Measurements from ENCODE around the gene ACAA2.
"Not testable (repeated sequence)": the region's sequence is repeated elsewhere in the genome, so short reads cannot be mapped to it uniquely, and the experiment has no call there.

Gene ACAA2

DNA sequence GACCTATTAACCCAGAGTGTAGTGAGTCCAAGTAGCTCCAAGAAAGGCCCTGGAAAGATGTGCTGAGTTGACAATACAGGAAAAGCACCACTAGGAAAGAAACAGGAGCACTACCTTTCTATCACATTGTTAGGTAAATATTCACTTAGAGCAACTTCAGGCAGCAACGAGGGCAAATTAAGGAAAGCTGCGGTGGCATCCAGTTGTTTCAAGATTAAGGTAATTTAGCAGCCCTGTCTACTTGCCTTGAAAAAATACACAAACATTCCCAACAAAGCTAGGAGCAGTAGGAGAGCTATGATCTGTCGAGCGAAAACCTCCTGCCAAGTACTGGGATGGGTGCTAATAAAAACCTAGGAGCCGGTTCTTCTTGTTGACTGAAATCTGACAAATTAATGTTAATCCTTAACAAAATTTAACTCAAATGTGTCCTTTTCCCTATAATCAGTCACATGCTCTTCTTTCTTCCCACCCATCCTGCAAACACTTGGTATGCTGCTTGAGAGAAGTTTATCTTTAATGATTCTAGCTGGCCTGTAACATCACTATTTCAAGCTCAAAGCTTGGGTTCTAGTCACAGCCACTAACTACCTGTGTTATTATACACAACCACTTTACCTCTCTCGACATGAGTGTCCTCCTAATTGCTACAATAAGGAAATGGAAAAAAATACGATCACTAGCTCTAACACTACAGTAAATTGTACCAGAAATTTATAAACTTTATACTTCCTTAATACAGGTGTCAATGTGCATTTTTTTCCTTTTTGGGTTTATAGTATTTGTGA lies 2.0 kb downstream of the ACAA2 start:
- no peak for DNase-seq

DNA sequence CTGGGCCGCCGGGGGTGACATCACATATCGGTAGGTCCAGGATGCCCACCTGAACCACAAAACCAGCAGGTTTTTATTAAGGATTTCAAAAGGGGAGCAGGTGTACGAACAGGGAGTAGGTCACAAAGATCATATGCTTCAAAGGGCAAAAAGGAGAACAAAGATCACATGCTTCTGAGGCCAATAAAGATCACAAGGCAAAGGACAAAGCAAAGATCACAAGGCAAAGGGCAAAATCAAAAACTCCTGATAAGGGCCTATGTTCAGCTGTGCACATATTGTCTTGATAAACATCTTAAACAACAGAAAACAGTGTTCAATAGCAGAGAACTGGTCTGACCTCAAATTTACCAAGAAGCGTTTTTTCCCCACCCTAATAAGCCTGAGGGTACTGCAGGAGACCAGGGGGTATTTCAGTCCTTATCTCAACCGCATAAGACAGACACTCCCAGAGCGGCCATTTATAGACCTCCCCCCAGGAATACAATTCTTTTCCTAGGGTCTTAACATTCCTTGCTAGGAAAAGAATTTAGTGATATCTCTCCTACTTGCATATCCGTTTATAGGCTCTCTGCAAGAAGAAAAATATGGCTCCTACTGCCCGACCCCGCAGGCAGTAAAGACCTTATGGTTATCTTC lies 4.7 kb downstream of the ACAA2 start:
- not testable (repeated sequence) for DNase-seq

DNA sequence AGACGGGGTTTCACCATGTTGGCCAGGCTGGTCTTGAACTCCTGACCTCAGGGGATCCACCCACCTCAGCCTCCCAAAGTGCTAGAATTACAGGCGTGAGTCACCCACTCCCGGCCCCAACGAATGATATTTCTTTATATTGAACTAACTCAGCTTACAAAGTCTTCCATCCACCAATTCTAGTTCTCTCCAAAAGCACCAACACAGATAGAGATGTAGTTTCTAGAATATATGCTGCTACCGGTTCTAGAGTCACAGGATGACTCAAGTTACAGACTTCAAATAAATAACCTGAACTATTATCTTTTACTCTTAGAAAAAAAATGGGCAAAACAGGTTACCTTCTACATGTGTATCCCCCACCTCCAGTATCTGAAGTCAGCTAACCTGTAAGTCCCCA lies 9.2 kb downstream of the ACAA2 start:
- no peak for DNase-seq

DNA sequence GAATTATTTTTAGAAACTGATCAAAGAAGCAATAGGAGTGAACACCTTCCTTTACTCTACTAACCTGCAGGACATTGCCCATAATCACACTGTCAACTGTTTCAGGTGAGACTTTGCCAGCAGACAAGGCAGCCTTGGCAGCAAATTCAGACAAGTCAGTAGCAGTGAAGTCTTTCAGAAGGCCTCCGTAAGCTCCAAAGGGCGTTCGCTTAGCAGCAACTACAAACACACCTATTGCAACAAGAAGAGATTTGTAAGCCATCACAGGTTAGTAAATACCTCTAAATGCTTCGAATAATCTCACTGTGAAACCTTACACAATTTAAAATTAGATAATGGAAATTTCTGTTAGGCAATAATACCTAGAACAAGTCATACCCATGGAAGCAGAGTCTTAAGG lies 10.7 kb downstream of the ACAA2 start:
- DNase-seq = no peak

DNA sequence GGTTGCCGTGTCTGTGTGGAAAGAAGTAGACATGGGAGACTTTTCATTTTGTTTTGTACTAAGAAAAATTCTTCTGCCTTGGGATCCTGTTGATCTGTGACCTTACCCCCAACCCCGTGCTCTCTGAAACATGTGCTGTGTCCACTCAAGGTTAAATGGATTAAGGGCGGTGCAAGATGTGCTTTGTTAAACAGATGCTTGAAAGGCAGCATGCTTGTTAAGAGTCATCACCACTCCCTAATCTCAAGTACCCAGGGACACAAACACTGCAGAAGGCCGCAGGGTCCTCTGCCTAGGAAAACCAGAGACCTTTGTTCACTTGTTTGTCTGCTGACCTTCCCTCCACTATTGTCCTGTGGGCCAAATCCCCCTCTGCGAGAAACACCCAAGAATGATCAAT lies 12.8 kb downstream of the ACAA2 start:
- not testable (repeated sequence) for DNase-seq

DNA sequence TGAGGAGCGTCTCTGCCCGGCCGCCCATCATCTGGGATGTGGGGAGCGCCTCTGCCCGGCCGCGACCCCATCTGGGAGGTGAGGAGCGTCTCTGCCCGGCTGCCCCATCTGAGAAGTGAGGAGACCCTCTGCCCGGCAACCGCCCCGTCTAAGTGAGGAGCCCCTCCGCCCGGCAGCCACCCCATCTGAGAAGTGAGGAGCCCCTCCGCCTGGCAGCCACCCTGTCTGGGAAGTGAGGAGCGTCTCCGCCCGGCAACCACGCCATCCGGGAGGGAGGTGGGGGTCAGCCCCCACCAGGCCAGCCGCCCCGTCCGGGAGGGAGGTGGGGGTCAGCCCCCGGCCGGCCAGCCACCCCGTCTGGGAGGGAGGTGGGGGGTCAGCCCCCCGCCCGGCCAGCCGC lies 13.5 kb downstream of the ACAA2 start:
- not testable (repeated sequence) for DNase-seq

DNA sequence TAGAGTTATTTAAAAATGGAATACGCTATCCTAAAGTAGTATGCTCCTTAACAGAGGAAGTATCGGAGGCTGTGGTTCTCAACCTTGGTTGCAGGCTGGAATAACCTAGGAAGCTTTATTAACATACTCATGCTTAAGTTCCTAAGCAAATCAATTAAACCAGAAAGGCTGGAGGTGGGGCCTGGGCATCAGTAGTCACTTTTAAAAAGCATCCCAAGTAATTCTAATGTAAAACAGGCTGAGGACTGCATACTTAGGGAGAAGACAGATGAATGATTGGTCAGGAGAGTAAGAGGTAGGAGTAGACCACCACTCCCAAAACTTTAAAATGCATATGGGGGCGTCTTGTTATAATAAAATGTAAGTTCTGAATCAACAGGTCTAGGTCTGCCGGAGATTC lies 15.3 kb downstream of the ACAA2 start:
- DNase-seq = no peak

DNA sequence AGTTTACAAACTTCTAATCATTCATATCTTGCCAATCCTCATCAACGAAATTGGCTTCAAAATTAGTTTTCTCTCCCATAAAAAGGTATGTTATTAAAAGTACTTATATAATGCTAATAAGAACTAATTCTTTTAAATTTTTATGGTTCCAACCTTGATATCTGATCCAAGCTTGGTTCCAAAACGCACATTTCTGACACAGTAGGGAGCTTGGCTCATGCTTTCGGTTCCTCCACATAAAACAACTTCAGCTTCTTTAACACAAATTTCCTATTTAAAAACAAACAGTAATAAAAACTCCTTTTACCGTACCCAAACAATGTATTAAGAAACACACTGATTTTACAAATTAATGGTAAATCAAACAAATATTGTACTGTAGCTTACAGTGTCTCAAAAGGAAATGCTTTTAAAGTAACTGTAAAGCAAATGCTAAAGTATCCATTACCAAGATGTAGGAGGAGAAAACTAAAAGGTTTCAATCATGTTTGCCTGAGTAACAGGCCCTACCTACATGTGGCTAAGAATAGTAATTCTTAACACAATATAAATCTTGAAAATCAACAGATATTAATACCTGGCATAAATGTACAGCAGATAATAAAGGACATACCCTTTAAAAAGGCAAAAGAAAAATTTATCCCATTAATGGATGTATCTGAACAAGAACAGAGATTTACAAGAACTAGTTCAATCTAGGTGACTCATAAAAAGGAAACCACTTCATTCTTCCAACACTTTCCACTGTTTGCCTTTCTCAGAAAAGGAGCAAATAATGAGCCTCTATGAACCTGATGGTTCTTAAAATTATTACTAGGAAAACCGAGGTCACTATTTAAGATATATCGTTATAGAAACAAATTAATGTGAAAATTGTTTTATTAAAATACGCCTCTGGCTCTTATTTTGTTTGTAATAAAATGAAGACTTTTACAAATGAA lies 17.5 kb downstream of the ACAA2 start:
- no peak for DNase-seq

DNA sequence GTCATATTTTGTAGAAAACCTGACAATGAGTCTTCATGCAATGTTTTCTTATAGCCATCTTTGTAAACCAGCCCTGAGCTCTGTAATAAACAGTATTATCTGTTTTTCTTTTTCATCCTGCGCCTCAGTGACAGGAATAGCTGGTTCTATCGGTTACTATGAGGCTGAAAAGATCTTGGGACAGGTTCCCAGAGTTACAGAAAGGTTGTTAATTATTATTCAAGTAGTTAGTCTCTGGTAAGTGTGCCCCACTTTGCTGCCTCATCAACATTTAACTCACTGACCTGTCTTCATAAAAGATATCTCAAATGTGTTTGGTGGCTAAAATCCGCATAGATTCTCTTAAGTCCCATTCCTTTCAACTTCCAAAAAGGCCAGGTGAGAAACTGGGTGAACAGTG lies 18.6 kb downstream of the ACAA2 start:
- no peak for DNase-seq

DNA sequence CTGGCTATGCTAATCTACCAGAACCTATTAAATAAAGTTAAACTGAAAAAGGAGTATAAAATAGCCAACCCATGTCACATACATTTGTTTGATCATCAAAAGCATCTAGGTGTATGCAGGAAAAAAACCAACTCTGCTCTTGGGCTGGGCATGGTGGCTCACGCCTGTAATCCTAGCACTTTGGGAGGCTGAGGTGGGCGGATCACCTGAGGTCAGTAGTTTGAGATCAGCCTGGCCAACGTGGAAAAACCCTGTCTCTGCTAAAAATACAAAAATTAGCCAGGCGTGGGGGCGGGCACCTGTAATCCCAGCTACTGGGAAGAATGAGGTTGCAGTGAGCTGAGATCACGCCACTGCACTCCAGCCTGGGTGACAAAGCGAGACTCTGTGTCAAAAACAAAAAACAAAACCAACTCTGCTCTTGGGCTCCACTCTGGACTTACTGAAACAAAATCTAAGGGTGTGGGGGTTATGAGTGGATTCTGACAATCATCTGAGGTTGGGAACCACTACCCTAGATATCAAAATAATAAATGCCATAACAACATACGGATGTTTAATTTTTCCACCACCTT lies 23.7 kb downstream of the ACAA2 start:
- not testable (repeated sequence) for DNase-seq

DNA sequence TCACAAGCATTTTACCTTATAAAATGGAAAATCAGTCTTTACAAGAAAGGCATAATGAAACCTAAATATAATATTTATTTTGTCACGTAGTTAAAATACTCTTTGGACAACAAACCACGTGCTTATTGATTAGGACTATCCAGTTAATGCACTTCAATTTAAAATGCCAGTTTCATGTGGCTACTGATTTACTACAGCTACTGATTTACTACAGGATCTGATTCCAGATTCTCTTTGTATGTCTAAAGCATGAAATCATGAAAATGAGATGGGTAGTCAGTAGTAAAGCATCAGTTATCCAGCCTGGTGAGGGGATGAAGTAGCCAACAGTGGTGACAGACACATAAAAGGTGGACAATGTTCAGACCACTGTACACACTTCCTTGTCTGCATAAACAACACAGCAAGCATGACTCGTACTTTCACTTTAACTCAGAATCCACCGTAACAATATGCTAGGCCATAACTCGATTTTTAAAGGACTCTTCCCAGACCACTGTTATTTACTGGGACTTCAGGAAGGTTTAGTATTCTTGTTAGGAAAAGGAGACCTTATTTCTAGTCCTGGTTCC lies 24.9 kb downstream of the ACAA2 start:
- no peak for DNase-seq

DNA sequence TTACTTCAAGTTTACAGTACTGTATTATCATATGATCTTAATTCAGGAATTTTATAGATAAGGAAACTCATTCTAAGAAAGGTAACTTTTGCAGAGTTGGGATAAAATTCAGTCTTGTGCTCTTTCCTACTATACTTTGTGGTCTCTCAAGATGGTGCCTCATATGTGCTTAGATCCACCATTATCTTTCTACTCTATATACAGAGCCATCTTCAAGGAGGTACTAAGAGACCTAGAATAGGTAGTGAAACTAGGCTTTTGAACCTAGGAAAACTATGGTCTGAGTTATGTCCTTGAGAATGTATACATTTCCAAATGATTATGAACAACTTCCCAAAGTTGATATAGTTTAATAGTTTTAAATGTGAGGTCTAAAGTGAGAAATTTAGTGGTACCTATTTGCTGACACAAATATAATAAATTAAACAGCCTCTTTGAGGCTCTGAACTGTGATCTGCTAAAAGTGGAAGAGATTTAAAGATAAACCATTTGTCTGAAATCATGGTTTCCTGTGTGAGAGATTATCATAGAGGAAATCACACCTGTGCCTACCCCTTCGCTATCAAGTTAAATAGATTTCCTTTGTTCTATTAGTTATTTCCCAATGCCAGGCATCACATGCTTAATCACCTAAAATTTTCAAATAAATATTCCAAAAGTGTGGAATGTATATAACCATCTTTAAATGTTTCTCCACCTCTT lies 27.2 kb downstream of the ACAA2 start:
- no peak for DNase-seq

DNA sequence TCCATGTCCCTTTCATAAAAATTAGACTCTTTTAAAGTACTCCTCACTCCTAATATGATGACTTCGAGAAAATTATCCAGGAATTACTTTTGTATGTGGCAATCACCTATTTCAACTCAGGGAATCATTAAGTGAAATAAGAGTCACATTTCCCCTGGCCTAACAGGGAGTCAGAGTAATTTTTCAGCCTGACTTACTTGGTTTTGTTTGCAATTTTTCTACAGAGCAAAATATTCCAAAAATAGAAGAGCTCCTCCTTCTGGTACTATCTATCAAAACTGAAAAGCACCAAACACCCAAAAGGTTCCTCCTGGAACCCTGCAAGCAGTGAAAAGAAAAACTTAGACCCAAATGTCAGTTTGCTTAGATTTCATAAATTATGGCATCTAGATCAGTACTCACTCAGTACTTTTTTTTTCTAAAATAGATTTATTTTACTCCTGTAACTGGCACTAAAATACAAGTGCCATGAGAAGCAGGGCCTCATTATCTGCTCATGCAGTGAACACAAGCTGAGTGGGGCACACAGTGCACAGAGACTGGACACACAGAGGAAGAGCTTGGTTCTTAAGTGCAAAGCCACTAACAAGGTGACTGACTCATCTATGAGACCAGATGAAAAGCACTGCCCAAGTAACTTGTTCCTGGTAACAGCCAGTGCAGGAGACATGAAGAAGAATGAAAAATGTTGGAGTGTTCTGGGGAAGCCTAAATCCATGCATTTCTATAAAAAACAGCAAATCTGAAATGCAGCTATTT lies 28.7 kb downstream of the ACAA2 start:
- DNase-seq = no peak

DNA sequence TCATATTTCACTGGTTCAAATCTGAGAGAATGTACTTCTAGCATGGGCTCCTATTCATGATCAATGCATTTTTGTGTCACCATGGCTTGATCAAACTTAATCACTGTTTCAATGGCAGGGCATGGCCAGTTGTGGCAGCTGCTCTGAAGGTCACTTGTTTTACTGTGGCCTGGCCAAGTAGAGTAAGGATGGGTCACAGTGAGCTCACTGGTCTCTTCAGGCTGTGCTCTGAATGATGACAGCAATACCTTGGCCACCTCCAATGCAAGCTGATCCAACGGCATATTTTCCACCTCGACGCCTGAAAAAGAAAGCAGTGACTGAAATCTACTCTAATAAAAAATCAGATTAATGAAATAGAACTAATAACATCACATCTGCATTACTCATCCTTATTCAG lies 29.7 kb downstream of the ACAA2 start:
- DNase-seq = not testable (repeated sequence)

DNA sequence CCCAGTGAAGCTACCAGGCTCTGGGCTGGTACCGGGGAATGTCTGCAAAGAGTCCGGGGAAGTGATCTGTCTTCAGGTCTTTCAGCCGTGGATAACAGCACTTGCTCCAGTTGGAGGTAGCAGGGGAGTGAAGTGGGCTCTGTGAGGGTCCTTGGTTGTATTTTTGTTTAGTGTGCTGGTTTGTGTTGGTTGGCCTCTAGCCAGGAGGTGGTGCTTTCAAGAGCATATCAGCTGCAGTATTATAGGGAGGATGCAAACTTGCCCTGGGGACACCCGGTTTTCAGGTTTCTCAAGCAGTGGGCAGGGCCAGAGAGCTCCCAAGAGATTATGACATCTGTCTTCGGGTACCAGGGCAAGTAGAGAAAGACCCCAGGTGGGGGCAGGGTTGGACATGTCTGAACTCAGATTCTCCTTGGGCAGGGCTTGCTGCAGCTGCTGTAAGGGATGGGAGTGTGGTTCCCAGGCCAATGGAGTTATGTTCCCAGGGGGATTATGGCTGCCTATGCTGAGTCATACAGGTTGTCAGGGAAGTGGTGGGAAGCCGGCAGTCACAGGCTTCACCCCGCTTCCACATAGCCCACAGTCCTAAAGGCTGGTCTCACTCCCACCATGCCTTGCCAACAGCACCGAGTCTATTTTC lies 34.4 kb downstream of the ACAA2 start:
- DNase-seq = no peak

DNA sequence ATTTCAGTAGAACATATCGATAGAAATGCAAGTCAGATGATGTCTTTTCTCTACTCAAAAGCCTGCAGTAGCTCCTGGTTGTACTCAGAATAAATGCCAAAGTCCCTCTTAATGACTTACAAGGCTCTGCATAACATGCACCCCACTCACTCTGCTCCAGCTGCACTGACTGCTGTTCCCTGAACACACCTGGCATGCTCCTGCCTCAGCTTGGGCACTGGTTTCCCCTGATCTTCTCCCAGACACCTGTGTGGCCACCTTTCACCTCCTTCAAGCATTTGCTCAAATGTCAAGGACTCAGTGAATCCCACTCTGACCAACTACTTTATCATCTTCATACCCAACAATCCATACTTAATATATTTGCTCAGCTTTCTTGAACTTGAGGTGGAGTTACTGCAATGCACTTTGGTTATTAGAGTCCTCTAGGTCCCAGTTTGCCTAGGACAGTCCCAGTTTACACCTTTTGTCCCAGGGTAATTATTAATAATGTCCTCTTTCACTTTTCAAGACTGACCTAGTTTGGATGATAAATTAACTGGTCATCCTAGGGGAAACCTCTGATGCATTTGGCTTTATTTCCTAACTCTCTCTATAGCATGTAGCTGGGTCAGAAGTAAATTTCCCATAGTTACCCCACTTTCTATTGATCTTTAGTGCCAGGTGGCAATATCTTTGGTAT lies 44.1 kb downstream of the ACAA2 start:
- DNase-seq = no peak

DNA sequence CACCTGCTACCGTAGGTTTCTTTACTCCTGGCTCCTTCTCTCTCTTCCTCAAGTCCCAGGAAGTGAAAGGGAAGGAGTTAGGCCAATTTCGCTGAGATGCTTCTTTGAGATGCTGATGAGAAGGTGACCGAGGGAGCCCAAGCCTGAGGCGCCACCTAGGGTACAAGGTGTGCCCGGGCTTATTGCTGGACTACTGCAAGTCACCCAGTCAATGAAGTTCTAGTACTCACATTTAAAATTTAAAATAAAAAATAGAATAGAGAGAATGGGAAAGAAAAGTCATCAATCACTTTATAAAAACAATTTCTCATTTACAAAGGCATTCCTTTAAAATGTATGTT lies 45.3 kb downstream of the ACAA2 start:
- DNase-seq = peak in 1 of 2 experiments; percentile 29

DNA sequence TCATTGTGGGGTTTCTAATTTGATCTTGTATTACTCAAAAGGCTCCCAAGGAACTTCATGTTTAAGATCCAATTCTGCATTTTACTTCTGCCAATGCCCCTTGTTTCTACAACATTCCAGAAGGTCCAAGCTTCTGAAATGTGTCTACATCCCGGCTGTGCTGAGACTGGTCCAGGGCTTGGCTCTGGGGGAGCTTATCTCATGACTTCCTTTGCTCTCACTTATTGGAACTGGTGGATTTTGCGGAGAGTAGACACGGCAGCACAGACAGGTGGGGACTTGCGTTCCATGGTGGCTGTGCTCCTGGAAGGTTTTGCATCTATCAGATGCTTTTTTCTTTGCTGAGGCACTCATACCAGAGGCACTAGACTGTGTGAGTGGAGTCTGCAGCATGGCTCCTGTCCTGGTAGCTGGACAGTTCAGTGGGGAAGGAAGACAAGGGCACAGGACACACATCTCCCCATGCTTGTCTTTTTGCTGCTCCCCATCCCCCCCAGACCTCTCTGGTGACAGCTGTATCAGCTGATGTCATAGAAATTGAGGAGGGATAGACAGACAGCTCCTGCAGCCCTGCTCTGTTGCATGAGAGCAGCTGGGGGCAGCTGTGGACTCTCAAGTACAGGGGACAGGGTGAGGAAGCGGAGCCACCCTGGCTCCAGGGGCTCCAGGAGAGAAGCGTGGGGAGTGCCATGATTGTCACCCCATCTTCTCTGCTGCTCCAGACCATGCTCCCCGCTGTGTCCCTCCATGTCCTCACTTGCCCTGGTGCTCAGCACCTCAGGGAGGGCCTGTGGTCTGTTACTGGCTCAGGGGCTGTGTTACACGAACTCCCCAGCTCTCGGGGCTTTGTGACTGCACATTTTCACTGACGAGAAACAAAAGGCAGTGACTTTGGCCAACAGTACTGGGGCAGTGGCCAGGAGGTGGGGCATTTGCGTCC lies 46.0 kb downstream of the ACAA2 start:
- DNase-seq = no peak

DNA sequence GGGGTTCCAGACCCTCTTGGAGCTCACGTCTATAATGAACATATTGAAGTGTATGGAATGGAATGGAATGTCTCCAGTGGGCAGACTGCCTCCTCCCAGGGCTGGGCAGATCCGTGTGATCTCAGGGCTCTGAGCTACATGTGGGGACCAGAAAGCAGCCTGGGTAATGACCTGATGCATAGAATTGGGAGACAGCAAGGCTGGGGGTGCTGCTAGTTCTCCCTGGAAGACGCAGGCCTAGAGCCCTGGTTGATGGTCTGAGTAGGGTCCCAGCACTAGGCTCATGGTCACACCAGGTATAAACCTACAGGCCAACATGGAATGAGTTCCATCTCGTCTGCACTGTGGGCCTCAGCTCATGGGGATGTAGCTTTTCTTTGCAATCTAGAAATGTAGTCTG lies 46.7 kb downstream of the ACAA2 start:
- no peak for DNase-seq

Data from NCI-H446 (cell line).